COLO829 (cell line): ENCODE data around the gene SLC6A17.

Source experiments
- DNase-seq: peaks from one replicate; pipeline ENCODE4 v3.0.0; 2012; ENCODE audit warnings: low spot score

Gene SLC6A17

DNA sequence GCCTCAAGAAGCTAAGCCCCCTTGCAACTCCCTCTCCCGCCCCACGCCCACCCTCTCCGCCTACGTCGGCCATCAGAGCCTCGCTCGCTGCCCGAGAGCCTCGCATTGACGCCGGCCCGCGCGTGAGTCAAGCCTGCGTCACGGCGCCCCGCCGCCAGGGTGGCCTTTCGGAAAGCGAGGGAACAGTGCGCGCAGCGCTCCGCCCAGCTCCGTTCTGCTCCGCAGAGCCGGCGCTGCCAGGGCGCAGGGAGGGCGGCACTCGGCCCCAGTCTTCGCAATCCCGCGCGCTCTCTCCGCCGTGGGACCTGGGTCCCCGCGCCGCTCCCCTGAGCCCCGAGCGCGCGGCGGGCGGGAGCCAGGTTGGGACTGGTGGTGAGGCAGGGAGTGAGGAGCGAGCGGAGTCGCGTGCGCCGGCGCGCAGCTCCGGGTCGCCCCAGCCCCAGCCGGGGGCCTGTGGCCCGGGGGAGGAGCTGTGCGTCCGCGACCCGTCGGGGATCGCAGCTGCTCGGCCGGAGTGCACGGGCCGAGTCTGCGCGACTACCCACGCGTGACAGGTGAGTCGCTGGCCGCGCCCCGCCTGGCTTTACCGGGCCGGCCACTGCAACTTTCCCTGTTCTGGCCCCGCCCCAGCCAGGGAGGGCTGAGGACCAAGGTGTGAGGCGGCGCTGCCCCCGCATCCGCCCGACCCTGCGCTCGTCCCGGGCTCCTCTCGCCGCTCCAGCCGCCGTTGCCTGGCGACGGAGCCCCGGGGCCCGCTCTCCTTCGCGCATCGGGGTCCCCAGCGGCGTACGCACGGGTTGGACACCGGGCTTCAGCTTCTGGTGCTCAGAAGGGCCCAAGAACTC is at the start of gene SLC6A17:
TSS of gene SLC6A17 (plus strand) at position 165 of the 845 bp plus-strand sequence. CDS start 16,436 bp downstream, outside the sequence.
- peak; percentile 8 for DNase-seq

DNA sequence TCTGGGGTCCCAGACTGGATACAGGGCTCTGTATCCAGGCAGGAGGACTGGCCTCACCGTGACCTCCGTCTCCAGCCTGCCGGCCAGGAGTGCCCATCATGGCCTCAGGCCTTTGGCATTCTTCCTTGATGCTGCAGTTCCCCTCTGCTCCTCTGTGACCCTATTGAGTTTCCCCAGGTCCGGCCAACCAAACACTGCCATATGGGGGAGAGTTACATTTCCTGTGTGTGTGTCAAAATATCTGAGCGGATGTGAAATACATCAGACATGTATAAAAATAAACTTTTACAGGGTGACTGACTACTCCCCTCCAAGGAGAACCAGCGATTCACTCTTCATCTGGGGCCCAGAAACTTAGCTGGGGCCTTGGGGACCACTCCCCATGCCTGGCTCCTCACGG is 48.2 kb upstream of the SLC6A17 start:
- DNase-seq: no peak

DNA sequence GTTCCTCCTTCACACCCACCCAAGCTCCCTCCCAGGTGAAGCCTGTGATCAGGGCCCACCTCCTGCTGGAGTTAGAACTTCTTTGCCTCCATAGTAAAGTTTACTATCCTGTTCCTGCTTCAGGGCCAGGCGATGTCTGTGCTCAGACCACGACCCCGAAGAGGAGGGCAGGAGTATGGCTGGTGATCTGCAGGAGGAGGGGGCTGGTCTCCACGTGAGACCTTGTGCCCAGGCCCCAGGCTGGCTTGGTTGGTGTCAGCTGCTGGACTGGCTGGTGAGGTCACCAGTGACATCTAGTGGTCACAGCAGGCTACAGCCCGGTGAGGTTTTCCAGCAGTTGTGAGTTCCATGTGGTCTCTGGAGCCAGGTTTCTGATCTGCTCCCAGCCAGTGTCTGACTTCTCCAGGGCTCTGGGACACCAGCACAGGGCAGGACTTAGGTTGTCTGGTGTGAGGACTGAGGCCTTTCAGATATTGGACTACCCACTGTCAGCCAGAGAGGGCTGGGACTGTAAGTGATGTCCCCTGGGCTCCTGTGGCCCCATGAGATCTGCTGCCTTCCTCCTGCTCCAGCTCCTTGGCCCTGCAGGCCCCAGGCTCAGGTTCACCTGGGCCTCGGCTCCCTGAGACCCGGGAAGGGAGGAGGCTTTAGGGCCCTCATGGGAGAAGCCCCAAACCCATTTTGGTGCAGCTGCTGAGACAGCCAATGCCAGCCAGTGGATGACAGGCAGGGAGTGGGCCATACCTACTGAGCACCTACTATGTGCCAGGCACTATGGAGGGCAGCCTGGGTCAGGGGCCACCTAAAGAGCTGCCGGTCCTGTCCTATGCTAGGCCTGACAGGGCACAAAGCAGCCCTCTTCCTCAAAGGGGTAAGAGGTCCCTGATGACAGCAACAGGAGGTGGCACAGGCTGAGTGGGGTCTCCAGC is 44.0 kb upstream of the SLC6A17 start:
- DNase-seq: peak; percentile 66

DNA sequence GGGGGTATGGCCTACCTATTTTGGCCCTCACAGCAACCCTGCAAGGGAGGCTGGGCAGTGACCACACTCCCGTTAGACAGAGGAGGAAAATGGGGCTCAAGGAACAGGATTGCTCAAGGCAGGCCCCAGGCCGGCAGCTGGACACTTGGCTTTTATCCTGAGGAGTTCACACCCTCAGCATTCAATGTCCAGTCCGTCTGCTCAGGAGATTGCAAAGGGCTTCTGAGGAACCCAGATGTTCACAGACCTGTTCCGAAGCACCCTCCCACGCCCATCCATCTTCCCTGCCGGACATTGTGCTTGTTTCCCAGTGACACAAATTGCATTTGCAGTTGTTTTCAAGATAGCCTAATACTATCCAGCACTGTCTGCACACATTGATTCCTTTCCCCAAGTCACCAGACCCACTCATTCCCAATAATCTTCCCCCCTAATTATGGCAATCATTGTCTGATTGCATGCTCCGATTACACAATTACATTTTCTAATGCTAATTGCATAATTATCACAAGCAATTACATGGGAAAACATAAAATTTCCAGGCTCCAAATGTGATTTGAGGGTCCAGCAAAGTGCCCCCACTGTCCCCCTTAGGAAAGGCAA is 42.3 kb upstream of the SLC6A17 start:
- DNase-seq: no peak

DNA sequence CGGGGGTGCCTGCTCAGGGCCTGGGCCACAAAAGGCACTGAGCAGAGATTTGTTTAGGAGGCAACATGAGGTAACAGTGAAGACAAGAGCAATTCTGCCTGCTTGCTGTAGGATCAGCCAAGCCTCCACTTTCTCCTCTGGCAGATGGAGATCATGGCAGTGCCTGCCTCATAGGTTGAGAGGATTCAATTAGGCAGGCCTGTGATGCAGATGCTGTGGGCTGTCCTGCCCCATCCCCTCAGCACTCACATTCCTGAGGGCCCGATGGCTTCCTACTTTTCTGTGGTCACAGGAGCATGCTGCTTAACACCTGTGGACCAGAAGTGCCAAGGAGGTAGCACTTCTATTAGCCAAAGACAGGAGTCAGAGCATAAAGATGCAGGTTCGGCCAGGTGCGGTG is 39.2 kb upstream of the SLC6A17 start:
- no peak for DNase-seq

DNA sequence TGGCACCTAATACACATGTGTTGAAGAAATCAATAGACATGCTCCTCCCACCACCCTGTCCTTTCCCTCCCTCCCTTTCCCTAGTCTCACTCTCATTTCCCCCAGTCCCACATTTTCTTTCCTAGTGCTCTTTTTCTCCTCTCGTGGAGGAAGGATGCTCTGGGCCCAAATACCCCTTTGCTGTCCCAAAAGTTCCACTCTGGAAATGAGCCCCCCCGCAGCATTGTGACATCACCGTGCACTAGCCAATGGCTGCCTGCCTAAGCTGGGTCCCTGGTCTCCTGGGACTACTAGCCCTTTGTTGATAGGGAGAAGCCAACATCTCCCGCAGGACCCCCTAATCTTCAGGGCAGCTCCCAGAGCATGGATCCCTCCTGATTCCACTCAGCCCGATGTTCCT is 38.2 kb upstream of the SLC6A17 start, which contains the start of gene UBL4B:
TSS of gene UBL4B (plus strand) at position 301 of the 400 bp plus-strand sequence. CDS start at position 393, 92 bp downstream.
- DNase-seq: no peak

DNA sequence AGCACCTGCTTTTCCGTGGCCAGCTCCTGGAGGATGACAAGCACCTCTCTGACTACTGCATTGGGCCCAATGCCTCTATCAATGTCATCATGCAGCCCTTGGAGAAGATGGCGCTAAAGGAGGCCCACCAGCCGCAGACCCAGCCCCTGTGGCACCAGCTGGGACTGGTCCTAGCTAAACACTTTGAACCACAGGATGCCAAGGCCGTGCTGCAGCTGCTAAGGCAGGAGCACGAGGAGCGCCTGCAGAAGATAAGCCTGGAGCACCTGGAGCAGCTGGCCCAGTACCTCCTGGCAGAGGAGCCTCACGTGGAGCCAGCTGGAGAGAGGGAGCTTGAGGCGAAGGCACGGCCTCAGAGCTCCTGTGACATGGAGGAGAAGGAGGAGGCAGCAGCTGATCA is 37.6 kb upstream of the SLC6A17 start:
- DNase-seq: no peak

DNA sequence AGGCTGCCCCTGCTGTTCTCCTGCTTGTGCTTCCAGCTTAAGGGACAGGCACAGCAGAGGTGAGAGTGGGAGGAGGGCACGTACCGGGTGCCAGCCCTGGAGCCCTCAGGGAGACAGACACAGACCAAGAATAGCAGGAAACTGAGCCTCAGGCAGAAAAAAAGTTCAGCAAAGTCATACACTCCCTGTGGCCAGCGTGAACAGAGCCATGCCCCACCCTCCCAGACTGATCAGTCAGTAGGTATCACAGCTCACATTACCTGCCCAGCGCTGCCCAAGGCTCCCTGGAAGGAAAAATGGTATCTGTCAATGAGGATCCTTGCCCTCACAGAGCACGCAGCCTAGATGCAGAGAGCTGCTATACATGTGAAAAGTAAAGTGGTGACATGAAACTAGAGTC is 36.7 kb upstream of the SLC6A17 start:
- no peak for DNase-seq

DNA sequence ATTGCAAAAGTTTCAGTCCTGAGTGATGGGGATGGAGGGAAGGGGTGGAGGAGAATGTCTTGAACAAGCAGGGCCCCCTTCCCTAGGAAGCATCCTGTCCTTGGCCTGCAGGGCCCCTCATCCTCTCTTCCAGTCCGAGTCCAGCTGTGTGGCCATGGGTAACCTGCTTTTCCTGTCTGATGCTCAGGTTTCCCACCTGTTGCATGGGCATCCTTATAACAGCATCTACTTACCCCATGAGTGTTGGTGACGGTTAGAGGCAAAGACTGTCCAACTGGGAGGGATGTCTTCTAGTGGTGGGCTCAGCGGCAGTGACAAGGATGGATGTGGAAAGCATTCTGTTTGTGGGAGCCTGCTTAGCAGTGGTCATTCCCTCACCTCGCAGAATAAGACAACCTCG is 36.1 kb upstream of the SLC6A17 start:
- no peak for DNase-seq

DNA sequence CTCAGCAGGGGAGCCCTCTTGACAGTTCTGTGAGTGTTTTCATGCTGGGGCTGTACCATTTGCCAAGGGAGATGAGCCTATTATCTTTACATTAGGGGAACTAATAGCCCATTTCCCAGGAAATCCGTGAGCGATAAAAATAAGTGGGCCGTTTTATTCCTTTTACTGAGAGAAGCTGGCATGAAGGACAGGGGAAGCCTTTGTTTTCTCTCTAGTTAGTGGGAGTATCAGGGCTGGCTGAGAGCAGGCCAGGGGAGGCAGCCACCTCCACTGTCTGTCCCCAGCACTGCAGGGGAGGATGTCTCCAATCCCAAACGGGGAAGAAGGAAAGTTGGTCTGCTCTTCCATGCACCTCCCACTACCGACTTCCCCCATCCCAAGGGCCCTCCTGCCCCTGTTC is 35.5 kb upstream of the SLC6A17 start:
- peak; percentile 51 for DNase-seq

DNA sequence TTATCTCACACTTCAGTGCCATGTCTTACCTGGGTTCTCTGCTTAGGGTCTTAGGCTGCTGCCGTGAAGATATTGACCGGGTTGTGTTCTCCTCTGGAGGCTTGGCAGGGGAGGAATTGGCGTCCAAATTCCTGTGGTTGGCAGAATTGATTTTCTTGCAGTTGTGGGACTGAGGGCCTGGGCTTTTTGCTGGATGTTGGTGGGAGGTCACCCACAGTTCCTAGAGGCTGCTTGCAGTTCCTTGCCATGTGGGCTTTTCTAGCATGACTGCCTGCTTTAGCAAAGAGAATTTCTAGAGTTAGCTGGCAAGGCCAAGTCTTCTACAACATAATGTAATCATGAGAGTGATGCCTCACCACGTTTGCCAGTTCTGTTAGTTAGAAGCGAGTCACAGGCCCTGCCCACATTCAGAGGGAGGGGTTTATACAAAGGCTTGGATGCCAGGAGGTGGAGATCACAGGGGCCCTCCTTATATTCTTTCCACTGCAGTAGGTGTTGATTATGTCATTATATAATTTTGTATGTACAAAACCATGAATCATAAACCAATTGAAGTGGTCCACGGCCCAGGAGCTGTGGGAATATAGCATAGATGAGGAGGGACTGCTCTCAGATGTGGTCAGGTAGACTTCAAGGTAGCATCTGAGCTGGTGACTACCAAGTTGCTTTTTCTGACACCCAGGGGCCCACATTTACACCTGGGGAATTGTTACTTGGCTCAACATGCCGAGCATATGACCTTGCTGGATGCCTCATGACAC is 31.5 kb upstream of the SLC6A17 start:
- DNase-seq: no peak

DNA sequence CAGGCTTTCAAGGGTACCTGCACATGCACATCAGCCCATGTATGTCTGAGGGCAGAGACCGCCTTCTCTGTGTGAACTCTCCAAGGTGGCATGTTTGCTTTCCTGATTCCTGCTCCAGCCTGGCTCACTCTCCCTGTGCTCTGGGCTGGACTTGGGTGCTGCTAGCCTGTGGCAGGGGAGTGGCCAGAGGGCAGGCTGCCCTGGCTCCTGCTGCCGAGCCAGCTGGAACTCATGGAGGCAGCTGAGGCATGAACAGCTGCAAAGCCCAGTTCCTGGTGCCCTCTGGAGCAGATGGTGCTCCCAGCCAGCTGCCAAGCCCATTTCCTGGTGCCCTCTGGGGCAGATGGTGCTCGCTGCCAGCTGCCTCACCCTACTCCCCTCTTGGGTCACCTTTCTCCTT is 30.5 kb upstream of the SLC6A17 start:
- DNase-seq: no peak

DNA sequence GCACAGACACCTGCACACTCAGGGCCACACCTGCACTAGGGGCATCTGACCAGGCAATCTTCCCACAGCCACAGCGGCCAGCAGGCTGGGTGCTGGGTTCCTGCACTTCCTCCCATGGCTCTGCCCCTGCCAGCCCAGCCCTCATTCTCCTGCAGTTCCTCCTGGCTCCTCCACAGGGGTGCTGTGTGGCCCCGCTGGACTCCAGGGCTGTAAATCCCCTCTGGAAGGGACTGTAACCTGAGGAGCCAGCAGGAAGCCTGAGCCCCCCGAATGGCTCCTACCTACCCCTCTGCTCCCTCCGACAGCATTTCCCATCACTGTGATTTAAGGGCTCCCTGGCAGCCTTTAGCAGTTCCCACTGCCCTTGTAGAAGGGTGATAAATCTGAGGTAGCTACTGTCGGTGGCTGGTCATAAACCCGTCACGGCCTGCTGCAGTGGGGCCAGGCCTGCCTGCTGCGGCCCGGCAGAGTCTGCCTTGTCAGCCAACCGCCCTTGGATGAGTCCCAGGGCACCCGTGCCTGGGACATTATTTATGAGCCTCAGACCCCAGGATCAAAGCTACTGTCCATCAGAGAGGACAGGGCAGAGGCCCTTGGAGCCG is 29.2 kb upstream of the SLC6A17 start:
- DNase-seq: no peak

DNA sequence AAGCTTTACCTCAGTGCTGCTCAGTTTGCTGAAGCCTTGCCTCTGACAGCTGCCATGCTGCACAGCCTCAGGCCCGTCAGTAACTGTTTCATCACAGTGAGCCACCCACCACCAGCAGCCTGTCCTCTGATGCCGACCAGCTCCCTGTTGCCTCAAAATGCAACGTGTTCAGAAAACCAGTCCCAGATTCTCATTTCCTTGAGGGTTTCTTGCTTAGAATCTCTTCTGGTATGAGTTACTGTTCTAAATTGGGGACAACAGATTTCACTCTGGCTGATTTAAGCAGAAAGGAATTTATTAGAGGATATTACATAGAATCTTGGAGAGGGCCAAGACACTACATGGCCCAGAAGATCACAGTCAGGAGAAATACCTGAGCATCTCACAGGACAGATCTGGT is 27.1 kb upstream of the SLC6A17 start:
- no peak for DNase-seq

DNA sequence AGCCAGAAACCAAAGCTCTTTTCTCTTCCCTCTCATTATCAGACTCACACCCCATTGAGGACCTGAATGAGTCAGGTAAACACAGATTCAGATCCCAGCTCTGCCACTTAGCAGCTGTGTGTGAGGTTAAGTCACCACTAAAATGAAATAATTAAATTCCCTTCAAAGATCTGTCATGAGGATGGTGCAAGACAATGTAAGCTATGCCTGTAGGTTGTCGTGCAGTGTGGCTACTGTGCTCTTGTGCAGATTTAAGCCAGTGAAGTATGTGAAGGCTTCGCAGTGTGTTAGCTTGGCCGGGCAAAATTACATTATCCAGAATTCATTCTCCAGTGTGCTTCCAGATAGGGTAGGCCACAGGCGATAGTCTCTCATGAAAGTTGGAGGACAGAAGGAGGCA is 24.5 kb upstream of the SLC6A17 start:
- no peak for DNase-seq

DNA sequence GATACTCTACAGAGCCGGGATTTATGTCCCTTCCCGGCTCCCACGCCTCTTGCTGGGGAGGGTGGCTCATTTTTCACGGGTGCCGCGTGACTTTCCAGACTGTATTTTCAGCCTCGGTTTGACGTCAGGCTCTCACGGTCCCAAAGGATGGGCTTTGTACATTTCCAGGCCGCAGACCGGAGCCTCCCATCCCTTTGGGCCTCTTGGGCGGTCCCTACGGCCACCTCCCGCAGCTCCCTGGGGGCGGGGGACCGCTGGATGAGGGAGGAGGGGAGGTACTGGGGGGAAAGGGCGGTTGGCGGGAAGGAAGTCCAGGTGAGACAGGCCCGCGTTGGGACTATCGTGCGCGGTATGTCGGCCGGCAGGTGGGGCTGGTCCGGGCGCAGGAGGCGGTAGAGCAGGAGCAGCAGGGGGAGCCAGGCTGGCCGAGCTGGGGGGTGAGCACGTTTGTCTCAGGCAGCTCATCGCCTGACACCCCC is 20.1 kb upstream of the SLC6A17 start:
- DNase-seq: no peak

DNA sequence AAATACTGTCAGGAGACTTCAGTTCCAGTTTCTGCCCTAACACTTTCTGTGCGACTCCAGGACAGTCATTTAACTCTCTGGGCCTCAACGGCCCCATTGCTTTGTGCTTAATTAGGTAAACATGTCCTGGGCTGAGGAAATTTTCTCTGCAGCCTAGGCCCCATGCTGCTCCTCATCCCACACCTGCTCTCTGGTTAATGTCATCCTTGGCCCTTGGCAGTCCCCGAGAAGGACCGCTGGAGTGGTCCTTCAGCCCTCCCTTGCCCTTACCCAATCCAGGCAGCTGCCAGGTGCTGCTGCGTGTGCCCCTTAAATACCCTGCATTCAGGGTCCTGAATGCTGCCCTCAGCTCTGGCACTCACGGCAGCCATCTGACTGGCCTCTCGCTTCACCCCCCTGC is 19.3 kb upstream of the SLC6A17 start:
- no peak for DNase-seq

DNA sequence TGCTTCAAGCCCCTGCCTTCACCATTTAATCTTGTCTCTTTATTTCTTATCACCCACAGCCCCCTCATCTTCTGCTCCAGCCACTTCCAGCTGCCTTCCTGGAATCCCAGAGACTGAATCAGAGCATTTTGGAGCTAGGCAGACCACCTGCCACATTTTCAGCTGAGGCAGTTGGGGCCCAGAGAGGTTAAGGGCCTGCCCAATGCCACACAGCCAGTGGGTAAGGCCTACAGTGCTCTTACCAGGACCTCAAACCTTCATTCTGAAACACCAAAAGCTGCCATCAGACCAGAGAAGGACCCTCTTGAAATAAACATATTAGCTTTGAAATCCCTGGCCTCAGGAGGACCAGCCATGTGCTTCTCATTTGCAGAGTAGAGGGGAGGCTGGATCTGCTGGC is 17.6 kb upstream of the SLC6A17 start:
- no peak for DNase-seq

DNA sequence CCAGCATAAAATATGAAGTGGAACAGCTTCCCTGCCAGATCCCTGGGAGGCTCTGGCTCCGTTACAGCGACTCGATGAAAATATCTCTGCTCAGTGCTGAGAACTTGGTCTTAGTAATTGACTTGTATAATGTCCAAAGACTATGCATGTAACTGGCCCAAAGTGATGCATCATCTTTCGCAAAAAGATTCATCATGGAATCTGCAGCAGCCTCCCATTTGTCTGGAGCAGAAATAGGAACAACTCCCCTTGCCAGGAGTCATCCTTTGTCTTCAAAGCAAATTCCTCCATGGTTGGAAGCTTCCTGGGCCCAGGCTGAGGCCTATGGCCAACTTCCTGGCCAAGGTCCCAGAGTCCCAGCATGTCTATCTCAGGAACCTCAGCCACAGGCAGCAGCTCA is 16.9 kb upstream of the SLC6A17 start:
- DNase-seq: no peak

DNA sequence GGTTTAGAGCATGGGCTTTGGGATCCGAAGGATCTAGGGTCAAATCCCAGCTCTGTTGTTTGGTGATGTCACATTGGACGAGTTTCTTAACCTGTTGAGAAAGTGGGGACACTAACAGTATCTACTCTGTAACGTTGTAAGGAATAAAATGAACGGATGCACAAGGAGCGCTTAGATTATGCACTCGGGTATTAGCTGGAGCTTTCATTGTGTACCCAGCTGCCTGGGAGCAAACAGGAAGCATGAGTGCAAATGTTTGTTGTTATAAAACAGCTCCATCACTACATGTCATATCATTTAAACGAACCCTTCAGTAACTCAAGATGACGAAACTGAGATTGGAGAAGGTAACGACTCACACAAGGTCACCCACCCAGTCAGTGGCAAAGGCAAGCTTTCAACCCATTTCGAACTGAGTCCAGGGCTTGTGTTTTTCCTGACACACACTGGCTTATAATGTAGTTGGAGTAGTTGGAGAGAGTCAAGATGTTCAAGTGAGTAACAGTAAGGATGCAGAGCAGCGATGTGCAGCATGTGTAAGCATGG is 16.2 kb upstream of the SLC6A17 start:
- no peak for DNase-seq

DNA sequence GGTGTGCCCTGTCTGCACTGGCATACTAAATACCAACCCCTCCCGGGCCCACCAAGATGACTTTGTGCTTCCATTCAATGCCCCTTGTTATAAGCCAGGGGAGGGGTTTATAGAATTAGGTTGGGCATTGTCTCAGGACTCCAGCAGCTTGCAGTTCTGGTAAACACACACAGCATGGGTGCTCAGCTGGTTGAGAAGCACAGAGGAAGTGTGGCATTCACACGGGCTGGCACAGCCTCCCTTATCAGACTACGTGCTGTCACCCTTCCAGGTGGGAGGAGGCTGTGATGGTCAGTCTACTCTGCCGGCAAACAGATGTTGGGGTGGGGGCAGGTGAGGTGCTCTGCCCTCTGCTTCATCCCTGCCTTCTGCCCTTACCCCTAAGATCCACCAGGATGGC is 15.0 kb upstream of the SLC6A17 start:
- no peak for DNase-seq
